ENCODE measurements around the gene AOC2.
"Not testable (repeated sequence)": the region's sequence is repeated elsewhere in the genome, so short reads cannot be mapped to it uniquely, and the experiment has no call there.

The AOC2 gene

GRCh38 chr17:42881706-42882105 is 37.3 kb downstream of the AOC2 start:
- not testable (repeated sequence) for DNase-seq (ENCODE audit: low read depth in 2 of 2)

- no peak for DNase-seq (ENCODE audit: low read depth in 2 of 2)
Observed at GRCh38 chr17:42882166-42882565, 37.8 kb downstream of the AOC2 start.

DNA sequence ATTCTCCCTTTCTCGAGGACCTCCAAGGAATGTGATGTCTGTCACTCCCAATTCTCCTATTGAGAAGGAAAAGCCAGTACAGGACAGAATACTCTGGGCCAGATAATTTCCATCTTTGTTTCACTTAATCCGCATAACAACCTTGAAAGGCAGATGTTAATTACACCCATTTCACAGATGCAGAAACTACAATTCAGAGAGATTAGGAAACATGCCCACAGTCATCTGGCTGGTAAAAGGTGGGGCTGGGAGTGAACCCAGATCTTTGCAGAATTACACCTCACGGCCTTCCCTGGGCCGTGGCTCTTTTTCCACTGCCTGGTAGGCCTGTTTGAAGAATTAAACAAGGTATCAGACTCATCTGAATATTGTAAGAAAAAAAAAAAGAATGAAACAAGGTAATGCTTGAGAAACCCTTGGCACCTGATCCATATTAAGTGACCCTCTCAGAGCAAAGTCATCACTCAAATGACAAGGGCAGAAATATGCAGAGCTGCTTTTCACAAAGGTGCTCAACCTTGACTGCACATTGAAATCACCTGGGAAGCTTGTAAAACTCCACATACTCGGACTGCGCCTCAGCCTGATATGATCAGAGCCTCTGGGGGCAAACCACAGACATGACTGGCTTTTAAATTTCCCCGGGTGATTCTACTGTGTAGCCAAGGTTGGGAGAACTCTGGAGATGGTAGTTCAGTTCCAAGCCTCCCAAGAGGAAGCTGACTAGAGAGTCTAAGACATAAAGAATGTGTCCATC is 39.6 kb downstream of the AOC2 start:
- no peak for DNase-seq (ENCODE audit: low read depth in 2 of 2)

DNA sequence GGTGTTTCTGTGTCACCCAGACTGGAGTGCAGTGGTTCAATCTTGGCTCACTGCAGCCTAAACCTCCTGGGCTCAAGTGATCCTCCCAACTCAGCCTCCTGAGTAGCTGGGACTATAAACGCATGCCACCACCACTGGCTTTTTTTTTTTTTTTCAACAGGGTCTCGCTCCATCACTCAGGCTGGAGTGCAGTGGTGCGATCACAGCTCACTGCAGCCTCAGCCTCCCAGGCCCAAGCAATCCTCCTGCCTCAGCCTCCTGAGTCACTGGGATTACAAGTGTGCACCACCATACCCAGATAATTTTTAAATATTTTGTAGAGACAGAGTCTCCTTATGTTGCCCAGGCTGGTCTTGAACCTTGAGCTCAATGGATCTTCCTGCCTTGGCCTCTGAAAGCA is 41.4 kb downstream of the AOC2 start:
- not testable (repeated sequence) for DNase-seq (ENCODE audit: low read depth in 2 of 2)

GRCh38 chr17:42886283-42887176 is 42.1 kb downstream of the AOC2 start:
- no peak for DNase-seq (ENCODE audit: low read depth in 2 of 2)

GRCh38 chr17:42889809-42890208 is 45.4 kb downstream of the AOC2 start:
- DNase-seq (ENCODE audit: low read depth in 2 of 2): no peak

DNA sequence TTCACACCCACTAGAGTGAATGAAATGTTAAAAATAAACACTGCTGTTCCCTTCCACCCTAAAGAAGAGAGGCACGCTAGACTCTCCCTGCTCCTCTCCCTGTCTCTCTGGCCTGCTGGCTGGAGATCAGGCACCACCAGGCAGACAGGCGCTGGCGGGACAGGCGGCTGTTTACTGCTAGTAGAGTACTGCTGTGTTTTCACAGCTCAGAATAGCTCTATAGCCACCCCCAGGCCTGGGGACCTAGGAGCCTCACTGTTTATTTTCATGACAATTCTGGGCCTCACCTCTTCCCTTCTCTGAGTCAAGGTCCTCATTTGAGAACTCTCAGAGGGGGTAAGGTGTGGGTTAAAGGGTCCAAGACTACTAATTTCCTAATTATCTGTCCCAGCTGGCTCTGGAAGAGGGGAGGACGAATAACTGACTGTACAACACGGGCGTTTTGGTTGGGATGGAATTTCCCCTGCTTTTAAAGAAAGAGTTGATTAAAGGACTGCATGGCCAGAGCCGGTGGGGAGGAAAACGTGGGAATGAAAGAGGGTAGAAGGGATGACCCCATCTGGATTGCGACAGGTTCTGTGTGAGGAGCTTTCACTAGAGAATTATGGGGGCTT is 47.3 kb downstream of the AOC2 start:
- DNase-seq (ENCODE audit: low read depth in 2 of 2): no peak

GRCh38 chr17:42893359-42893758 is 49.0 kb downstream of the AOC2 start:
- DNase-seq (ENCODE audit: low read depth in 2 of 2): no peak

DNA sequence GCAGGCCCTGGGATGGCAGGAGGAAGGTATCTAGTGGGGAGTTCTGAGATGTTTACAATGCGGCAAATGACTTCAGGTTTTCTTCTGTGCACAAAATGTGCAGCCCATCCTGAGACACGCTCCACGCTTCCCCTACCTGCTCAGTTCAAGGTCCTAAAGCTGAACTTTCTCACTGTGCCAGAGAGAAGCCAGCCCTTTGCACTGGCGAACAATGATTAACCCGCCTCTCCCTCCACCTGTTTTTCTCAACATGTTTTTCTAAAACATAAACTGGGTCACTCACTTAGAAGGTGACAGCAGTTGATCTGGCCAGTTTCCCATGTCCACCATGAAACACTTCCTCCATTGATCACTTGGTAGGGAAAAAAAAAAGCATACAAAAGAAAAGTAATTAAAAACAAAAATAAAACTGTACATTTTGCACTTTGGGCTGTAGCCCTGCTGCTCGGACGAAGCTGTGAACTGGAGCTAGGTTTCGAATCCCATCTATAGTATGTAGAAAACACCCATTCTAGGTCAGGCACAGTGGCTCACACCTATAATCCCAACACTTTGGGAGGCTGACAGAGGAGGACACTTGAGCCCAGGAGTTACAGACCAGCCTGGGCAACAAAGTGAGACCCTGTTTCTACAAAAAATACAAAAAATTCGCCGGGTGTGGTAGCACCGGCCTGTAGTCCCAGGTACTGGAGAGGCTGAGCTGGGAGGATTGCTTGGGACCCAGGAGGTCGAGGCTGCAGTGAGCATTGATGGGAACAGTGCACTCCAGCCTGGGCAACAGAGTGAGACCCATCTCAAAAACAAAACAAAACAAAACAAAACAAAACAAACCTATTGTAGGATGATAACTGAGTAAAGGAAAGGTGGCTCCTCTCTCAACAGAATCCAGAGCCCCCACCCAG is 50.2 kb downstream of the AOC2 start:
- DNase-seq (ENCODE audit: low read depth in 2 of 2): no peak

DNA sequence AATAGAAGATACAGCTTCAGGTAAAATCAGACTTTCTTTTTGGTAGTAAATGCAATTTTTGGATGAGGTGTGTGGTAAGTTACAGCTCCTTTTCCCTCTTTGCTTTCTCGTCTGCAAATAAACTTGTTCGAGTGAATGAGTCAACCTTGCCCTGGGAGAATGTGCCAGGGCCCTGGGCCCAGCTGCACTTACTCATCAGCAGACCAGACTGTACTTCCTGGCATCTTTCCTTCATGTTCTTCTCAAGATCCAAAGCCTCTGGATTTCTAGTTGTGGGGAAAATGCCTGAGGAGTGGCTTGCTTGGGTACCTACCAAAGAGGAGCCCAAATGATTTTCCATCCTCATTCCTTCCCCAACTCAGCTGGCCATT is 50.8 kb downstream of the AOC2 start:
- no peak for DNase-seq (ENCODE audit: low read depth in 2 of 2)

DNA sequence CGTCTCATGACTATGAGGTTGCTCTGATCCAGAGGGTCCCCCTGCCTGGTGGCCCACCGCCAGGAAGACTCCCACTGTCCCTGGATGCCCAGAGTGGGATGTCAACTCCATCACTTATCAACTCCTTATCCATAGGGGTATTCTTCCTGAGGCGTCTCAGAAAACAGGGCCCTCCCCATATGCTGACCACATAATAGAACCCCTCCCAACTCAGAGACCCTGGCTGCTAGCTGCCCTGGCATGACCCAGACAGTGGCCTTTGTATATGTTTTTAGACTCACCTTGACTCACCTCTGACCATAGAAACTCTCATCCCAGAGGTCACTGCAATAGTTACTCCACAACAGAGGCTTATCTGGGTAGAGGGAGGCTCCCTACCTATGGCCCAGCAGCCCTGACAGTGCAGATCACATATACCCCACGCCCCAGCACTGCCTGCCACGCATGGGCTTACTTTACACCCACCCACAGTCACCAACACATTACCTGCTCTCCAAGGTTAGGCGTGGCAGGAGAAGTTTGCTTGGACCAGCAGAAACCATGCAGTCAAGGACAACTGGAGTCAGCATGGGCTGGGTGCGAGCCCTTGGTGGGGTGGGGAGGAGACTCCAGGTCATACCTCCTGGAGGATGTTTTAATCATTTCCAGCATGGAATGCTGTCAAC is 53.9 kb downstream of the AOC2 start:
- DNase-seq (ENCODE audit: low read depth in 2 of 2): no peak

- DNase-seq (ENCODE audit: low read depth in 2 of 2): not testable (repeated sequence)
Observed at GRCh38 chr17:42899981-42900380, 55.6 kb downstream of the AOC2 start.

Data from activated CD4-positive, alpha-beta T cell treated with anti-CD3 and anti-CD28 coated beads for 24 hours (primary cell).